Gastrocnemius medialis (tissue), 4 donors: ENCODE measurements around the gene NFATC3.

Experiments used
- CTCF ChIP-seq, 5 experiments: fragments of 450-650 bp in 3 of 5; fragments of 200-600 bp in 2 of 5; sonication (generic) in 2 of 5; IDR thresholded peaks in 4 of 5; conservative IDR thresholded peaks in 1 of 5; 1 replicate in 4 of 5; 2 replicates in 1 of 5; pipeline ENCODE4 v1.5.1; 2016 to 2019; ENCODE audit warnings: antibody characterized with exemption in 5 of 5, mild to moderate bottlenecking in 3 of 5, moderate library complexity in 3 of 5
- POLR2A ChIP-seq, 2 donors: fragments of 450-650 bp; IDR thresholded peaks; one replicate each; pipeline ENCODE4 v1.6.1; 2017; ENCODE audit warnings: antibody characterized with exemption in 2 of 2, mild to moderate bottlenecking in 2 of 2, moderate library complexity in 2 of 2

DNA sequence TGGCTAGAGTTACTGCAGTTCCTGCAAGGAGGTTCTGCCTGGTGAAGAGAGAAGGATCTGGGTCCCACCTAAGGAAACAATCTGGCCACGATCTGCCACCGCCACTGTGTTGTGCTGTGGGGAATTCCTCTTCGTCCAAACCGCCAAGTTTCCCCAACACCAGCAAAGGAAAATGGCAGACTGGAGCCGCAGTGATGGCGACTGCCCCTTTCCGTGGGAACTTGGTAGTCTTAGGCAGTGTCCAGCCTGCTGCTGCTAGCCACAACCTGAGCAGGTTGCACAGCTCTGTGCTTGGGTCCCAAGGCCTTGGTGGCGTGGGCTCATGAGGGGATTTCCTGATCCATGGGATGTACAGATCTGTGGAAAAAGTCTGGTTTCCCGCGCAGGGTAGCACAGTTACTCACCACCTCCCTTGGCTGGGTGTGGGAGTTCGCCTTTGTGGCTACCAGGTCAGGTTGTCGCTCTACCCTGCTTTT, 28.6 kb downstream of the NFATC3 start:
- TF ChIP-seq CTCF (IDR thresholded peaks at IDR 0.05 in 4 of 5, conservative IDR thresholded peaks at IDR 0.05 in 1 of 5) (no peak), POLR2A (IDR thresholded peaks at IDR 0.05) (no peak)
